ENCODE results near the gene ZBTB38. TPM values are rescaled to one million over a fixed set of nuclear protein-coding genes. Genes with fewer than 3 reads are reported as not detected.
A peak's percentile ranks its signal among the peaks of the same experiment; 100 is the strongest.

Gene ZBTB38
- total and polyA plus RNA-seq, 3 donors from 2014 or later, result 66.7 to 167 (median 131) TPM

DNA sequence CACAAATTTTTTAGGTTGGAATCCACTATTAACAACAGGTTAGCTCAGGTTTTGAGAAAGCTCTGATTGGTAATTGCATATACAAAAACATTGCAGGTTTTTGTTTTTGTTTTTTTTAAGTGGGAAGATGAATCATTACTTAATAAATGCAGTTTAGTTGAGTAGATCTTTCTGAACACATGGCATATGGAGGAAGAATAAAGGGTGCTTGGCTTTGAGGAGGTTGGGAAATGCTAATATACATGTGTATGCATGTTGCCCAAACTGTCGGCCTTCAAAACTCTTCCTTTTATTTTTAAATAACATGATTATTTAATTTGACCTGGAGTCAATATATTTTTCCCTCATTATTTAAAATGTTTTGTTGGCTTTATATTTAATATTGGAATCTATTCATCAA is 32.8 kb downstream of the ZBTB38 start:
- TF ChIP-seq POLR2A (IDR thresholded peaks at IDR 0.05), result no peak
- TF ChIP-seq, protein P1, sequence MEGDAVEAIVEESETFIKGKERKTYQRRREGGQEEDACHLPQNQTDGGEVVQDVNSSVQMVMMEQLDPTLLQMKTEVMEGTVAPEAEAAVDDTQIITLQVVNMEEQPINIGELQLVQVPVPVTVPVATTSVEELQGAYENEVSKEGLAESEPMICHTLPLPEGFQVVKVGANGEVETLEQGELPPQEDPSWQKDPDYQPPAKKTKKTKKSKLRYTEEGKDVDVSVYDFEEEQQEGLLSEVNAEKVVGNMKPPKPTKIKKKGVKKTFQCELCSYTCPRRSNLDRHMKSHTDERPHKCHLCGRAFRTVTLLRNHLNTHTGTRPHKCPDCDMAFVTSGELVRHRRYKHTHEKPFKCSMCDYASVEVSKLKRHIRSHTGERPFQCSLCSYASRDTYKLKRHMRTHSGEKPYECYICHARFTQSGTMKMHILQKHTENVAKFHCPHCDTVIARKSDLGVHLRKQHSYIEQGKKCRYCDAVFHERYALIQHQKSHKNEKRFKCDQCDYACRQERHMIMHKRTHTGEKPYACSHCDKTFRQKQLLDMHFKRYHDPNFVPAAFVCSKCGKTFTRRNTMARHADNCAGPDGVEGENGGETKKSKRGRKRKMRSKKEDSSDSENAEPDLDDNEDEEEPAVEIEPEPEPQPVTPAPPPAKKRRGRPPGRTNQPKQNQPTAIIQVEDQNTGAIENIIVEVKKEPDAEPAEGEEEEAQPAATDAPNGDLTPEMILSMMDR (IDR thresholded peaks at IDR 0.05), result no peak
- H3K4me1 ChIP-seq, result peaks cover 19% of the 10 kb centered on the region
- WGBS, 2 donors, result 62 to 70% methylated on average over 1 of the region's 1 CpG
- H3K4me3 ChIP-seq, result no peak overlapping the region
- H3K36me3 ChIP-seq (ENCODE audit: low read depth, missing control alignments), result no peaks in the 10 kb centered on the region
- intact Hi-C loops (cut with DNase I; ENCODE audit: low total_unique reads), result no loop called here
- H3K27me3 ChIP-seq, result no peaks in the 10 kb centered on the region
- no peak for DNase-seq
- peak overlapping the region; percentile 96 to 99 for H3K27ac ChIP-seq
- no peaks in the 10 kb centered on the region for H3K9me3 ChIP-seq

DNA sequence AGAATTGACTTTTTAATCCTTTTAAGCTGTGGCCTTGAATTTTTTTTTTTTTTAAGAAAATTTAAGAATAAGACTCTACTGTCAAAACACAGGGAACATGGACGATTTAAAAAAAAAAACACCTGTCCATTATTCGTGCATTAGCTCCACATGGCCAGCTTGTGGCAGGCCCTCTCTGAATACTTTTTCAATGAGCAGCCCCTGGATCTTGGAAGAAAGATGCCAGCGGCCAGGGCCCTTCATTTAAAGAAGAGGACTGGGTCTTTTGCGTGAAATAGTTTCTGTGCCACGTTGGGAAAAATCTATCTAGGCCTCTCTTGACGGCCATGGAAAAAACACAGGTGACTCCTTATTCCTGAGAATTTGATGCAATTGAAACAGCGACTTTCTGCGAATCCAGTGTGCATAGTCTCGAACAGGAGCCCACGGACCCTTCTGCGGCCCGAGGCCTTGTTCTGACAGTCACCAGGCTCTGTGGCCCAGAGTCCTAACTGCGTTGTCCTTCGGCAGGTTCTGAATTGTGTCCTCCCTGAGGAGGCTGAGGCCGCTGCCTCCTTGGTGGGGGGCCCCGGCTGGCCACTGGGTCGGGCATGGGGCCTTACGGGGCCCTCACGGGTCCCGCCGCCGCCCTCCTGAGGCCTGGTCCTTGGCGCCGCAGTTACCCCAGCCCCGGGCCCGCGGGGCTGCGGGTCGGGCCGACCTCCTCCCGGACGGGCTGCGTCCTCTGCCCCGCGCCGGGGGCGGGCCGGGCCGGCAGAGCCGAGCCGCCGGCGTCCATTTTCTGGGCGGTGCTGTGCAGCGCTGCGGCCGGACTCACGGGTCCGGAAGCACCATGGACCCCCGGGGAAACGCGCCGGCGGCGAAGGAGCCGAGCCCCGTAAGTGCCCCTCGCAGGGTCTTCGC is 33.5 kb downstream of the ZBTB38 start:
- Histone ChIP-seq H3K27ac (peak overlapping the region; percentile 96 to 99), H3K4me3 (peak overlapping the region; percentile 77 to 85), H3K9me3 (no peaks in the 10 kb centered on the region), H3K27me3 (no peaks in the 10 kb centered on the region), H3K4me1 (peaks cover 19% of the 10 kb centered on the region), H3K36me3 (ENCODE audit: low read depth, missing control alignments) (no peaks in the 10 kb centered on the region)
- TF ChIP-seq, protein P1 (IDR thresholded peaks at IDR 0.05), result no peak
- TF ChIP-seq POLR2A (IDR thresholded peaks at IDR 0.05), result no peak
- WGBS, 2 donors, result 6 to 9% methylated on average over 9 to 35 of the region's 59 CpGs
- peak; percentile 62 for DNase-seq
- intact Hi-C loops (cut with DNase I; ENCODE audit: low total_unique reads), result no loop called here

DNA sequence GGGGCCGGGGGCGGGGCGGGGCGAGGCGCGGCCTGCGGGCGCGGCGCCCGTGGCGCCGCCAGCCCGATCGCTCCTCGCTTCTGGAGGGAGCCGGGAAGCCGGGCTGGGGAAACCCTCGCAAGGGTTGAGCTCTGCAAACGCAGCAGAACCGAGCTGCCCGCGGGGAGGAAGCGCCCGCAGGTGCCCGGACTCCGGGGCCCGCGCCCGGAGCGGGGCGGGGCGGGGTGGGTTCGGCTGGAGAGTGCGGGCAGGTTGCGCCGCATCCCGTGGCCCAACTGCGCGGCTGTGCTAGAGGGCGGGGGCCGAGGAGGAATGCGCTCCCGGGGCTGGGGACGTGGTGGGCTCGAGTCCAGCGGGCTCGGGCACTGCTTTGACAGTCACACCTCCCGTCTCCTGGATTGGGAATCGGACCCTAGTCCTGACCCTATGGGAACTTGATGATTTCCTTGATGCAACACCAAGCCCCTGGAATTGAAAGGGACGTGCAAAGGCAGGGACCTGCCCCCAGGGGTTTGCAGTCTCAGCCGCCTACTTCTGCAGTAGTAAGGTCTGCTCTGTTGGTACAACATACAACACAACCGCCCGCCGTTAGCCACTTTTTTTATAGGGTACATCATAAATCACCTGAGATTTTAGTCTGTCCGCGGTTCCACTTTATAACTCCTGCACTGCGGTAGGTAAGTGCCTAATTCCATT is 34.3 kb downstream of the ZBTB38 start:
- no peaks in the 10 kb centered on the region for H3K9me3 ChIP-seq
- TF ChIP-seq POLR2A (IDR thresholded peaks at IDR 0.05), result no peak
- TF ChIP-seq, protein P1 (IDR thresholded peaks at IDR 0.05), result peak in 2 of 3 experiments; percentile 6 to 8
- 0 to 1% methylated on average over 7 to 41 of the region's 58 CpGs for WGBS, 2 donors
- DNase-seq, result peak; percentile 83
- peak overlapping the region; percentile 96 to 99 for H3K27ac ChIP-seq
- H3K4me1 ChIP-seq, result peaks cover 19% of the 10 kb centered on the region
- H3K27me3 ChIP-seq, result no peaks in the 10 kb centered on the region
- H3K36me3 ChIP-seq (ENCODE audit: low read depth, missing control alignments), result no peaks in the 10 kb centered on the region
- intact Hi-C loops (cut with DNase I; ENCODE audit: low total_unique reads), result no loop called here
- H3K4me3 ChIP-seq, result peak overlapping the region; percentile 77 to 85

DNA sequence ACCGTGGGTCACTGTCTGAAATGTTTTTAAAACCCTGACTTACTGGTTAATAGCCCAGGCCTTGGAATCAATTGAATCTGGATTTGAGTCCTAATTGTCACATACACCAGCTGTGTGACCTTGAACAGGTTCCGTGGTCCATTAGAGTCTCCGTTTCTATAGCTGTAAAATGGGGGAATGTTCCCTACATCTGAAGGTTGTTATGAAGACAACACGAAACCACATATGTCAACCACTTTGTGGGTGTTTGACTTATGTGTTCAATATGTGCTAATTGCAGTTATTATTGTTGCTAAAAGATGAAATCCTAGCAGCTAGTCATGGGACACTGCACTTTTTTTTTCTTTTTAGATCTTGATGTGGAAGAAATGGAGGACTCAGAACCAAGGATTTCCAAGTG is 35.3 kb downstream of the ZBTB38 start:
- H3K36me3 ChIP-seq (ENCODE audit: low read depth, missing control alignments), result no peaks in the 10 kb centered on the region
- intact Hi-C loops (cut with DNase I; ENCODE audit: low total_unique reads), result no loop called here
- 30 to 34% methylated on average over 4 of the region's 4 CpGs for WGBS, 2 donors
- no peak for DNase-seq
- H3K9me3 ChIP-seq, result no peaks in the 10 kb centered on the region
- H3K27me3 ChIP-seq, result no peaks in the 10 kb centered on the region
- peak overlapping the region; percentile 77 to 85 for H3K4me3 ChIP-seq
- H3K27ac ChIP-seq, result peak overlapping the region; percentile 96 to 99
- peaks cover 19% of the 10 kb centered on the region for H3K4me1 ChIP-seq
- TF ChIP-seq, protein P1 (IDR thresholded peaks at IDR 0.05), result no peak
- no peak for TF ChIP-seq POLR2A (IDR thresholded peaks at IDR 0.05)
